A549 (cell line): ENCODE results near the gene SCARB1. TPM values are rescaled to one million over a fixed set of nuclear protein-coding genes. Genes with fewer than 3 reads are reported as not detected.

Experiments
- ATAC-seq, 2 experiments: fragments of 200-7000 bp in 1 of 2; fragments of >200 bp in 1 of 2; cut with Nextera tagmentation in 1 of 2; cut with Tn5 transposase in 1 of 2; 3 replicates each; pipeline versions ENCODE4 v1.8.0 to v1.9.1; 2018 to 2020; ENCODE audit warnings: mild to moderate bottlenecking in 1 of 2, moderate library complexity in 1 of 2
- CTCF ChIA-PET: fragments of 300-600 bp; sonication (Branson Sonifier 250); formaldehyde crosslinking; extraction: SDS; loops from one replicate; lab custom pipeline; 2021; ENCODE audit warnings: antibody characterized with exemption, inconsistent platforms; lab: Yijun Ruan, JAX
- POLR2A ChIA-PET: fragments of 350-600 bp; formaldehyde crosslinking; extraction: SDS; loops from one replicate; lab custom pipeline; 2021; ENCODE audit warnings: antibody characterized with exemption, inconsistent platforms; lab: Yijun Ruan, JAX
- DNase-seq, 2 experiments: peaks; one replicate each; pipeline versions ENCODE4 v3.0.0 to v3.0.0-alpha.2; 2011 to 2016; ENCODE audit warnings: low read depth in 1 of 2, low spot score in 1 of 2
- FAIRE-seq: peaks from 2 replicates; lab custom pipeline; 2011; peaks lifted over from hg19 to GRCh38; lab: Jason Lieb, UNC
- H3K27ac ChIP-seq, 2 experiments: fragments of >200 bp; sonication (Bioruptor Twin); formaldehyde crosslinking; 3 replicates each; pipeline ENCODE4 v1.5.1; 2016 to 2017
- H3K4me1 ChIP-seq: fragments of >200 bp; sonication (Bioruptor Twin); formaldehyde crosslinking; 3 replicates; pipeline ENCODE4 v1.6.1; 2016
- H3K4me2 ChIP-seq: fragments of >200 bp; sonication (Bioruptor Twin); formaldehyde crosslinking; 3 replicates; pipeline ENCODE4 v1.6.1; 2016
- H3K4me3 ChIP-seq: fragments of >200 bp; sonication (Bioruptor Twin); formaldehyde crosslinking; 3 replicates; pipeline ENCODE4 v1.5.1; 2016
- H3K9me3 ChIP-seq: fragments of >200 bp; sonication (Bioruptor Twin); formaldehyde crosslinking; 3 replicates; pipeline ENCODE4 v1.6.1; 2016
- ATOH8 ChIP-seq: fragments of 250-450 bp; sonication (Bioruptor Pico); IDR thresholded peaks from 2 replicates; pipeline ENCODE4 v1.5.0; 2020; ENCODE audit warnings: low read depth, mild to moderate bottlenecking, moderate library complexity
- CHD2 ChIP-seq: fragments of 150-350 bp; IDR thresholded peaks from 2 replicates; pipeline ENCODE4 v1.6.1; 2014; ENCODE audit warnings: low read length; ENCODE audit not compliant: partially characterized antibody
- CHD4 ChIP-seq: fragments of 200-600 bp; sonication (generic); IDR thresholded peaks from 2 replicates; pipeline ENCODE4 v1.6.1; 2016; ENCODE audit warnings: antibody characterized with exemption, mild to moderate bottlenecking, borderline replicate concordance
- E2F6 ChIP-seq: IDR thresholded peaks from 2 replicates; pipeline ENCODE4 v1.6.1; 2012; ENCODE audit warnings: low read depth, borderline replicate concordance
- EHF ChIP-seq: fragments of 250-450 bp; sonication (Bioruptor Pico); IDR thresholded peaks from 2 replicates; pipeline ENCODE4 v1.5.0; 2020; ENCODE audit warnings: mild to moderate bottlenecking
- HES2 ChIP-seq: fragments of >200 bp; sonication (Bioruptor Twin); formaldehyde crosslinking; IDR thresholded peaks from 2 replicates; pipeline ENCODE4 v1.6.1; 2016
- HMGXB4 ChIP-seq: fragments of 250-450 bp; sonication (Bioruptor Pico); IDR thresholded peaks from 2 replicates; pipeline ENCODE4 v1.5.0; 2021; ENCODE audit warnings: mild to moderate bottlenecking, moderate library complexity, borderline replicate concordance
- HOXB5 ChIP-seq: fragments of 250-450 bp; sonication (Bioruptor Pico); IDR thresholded peaks from 2 replicates; pipeline ENCODE4 v1.5.0; 2020; ENCODE audit warnings: mild to moderate bottlenecking, moderate library complexity
- JUN ChIP-seq, 2 experiments: fragments of >200 bp; sonication (Bioruptor Twin); formaldehyde crosslinking; IDR thresholded peaks; 2 replicates in 1 of 2; 3 replicates in 1 of 2; pipeline ENCODE4 v1.6.1; 2016 to 2017
- JUNB ChIP-seq: fragments of >200 bp; sonication (Bioruptor Twin); formaldehyde crosslinking; IDR thresholded peaks from 2 replicates; pipeline ENCODE4 v1.6.1; 2016
- KDM1A ChIP-seq: fragments of 200-600 bp; sonication (generic); IDR thresholded peaks from 2 replicates; pipeline ENCODE4 v1.6.1; 2016; ENCODE audit warnings: low read depth, mild to moderate bottlenecking
- NFE2L2 ChIP-seq: fragments of 150-350 bp; conservative IDR thresholded peaks from 2 replicates; pipeline ENCODE4 v1.6.1; 2014; ENCODE audit warnings: low read length
- NPAS2 ChIP-seq: fragments of 250-450 bp; sonication (Bioruptor Pico); IDR thresholded peaks from 2 replicates; pipeline ENCODE4 v1.8.0; 2022; ENCODE audit warnings: mild to moderate bottlenecking, moderate library complexity, borderline replicate concordance
- PHF8 ChIP-seq: fragments of 200-600 bp; sonication (generic); IDR thresholded peaks from 2 replicates; pipeline ENCODE4 v1.6.1; 2016; ENCODE audit warnings: low read depth, mild to moderate bottlenecking, antibody characterized with exemption, moderate library complexity, borderline replicate concordance
- POLR2A ChIP-seq: IDR thresholded peaks from 2 replicates; pipeline ENCODE4 v1.6.1; 2012; ENCODE audit warnings: mild to moderate bottlenecking, low read length
- RAD21 ChIP-seq, 2 experiments: fragments of >200 bp in 1 of 2; sonication (Bioruptor Twin) in 1 of 2; formaldehyde crosslinking in 1 of 2; IDR thresholded peaks in 1 of 2; conservative IDR thresholded peaks in 1 of 2; 2 replicates in 1 of 2; 3 replicates in 1 of 2; pipeline ENCODE4 v1.6.1; 2012 to 2018; ENCODE audit warnings: inconsistent platforms in 1 of 2
- USF2 ChIP-seq: fragments of 450-650 bp; IDR thresholded peaks from 2 replicates; pipeline ENCODE4 v1.6.1; 2014; ENCODE audit warnings: antibody characterized with exemption
- WGBS: methylation state at CpG from one replicate; pipeline ENCODE4 v1.1.6; 2017; ENCODE audit errors: missing lambda C conversion rate; 5-methylcytosine and 5-hydroxymethylcytosine counted together
- polyA plus RNA-seq, 4 experiments: library from polyadenylated mRNA; depleted of rRNA in 3 of 4; stranded (reverse); fragments of >200 nt; fragmentation: RNase III in 1 of 4; extraction: RNeasy Plus Mini Kit Qiagen cat#74134 plus additional on column Dnase treatment in 1 of 4; gene quantifications; 2 replicates in 3 of 4; 3 replicates in 1 of 4; pipeline ENCODE4 v1.2.3, GENCODE V29; 2011 to 2017

Gene SCARB1
- polyA plus RNA-seq, 2 of the 4 experiments (the other 2 are of a cell fraction) = 81.1 to 154 TPM

GRCh38 chr12:124778411-124778810, 85.3 kb downstream of the SCARB1 start:
- TF ChIP-seq EHF (CRISPR knock-in tag) (no peak), HOXB5 (CRISPR knock-in tag) (no peak), NFE2L2 (no peak), NPAS2 (no peak), USF2 (no peak), E2F6 (no peak), RAD21 (conservative IDR thresholded peaks at IDR 0.05 in 1 of 2, IDR thresholded peaks at IDR 0.05 in 1 of 2) (no peak), JUN (IDR thresholded peaks at IDR 0.05) (no peak), CHD4 (no peak), HMGXB4 (no peak)
- 97% methylated on average over 8 of the region's 12 CpGs for WGBS
- H3K9me3 ChIP-seq = no peaks in the 10 kb centered on the region
- POLR2A ChIA-PET = no interaction called here
- ATAC-seq (no peak), DNase-seq (no peak), FAIRE-seq (no peak)
- H3K27ac ChIP-seq = 0 out of 6 replicates have a peak overlapping the region, but pooled peaks of 1 of the 2 experiments have one; percentile 5
- CTCF ChIA-PET = interaction anchor here (1.4 to 3.9 kb wide), 2 partner anchors 11 to 128 kb away, joined by 3 to 12 read pairs; no protein-coding TSS in a partner anchor
- no peak overlapping the region for H3K4me2 ChIP-seq
- H3K4me3 ChIP-seq = no peak overlapping the region
- peaks cover 29% of the 10 kb centered on the region for H3K4me1 ChIP-seq

GRCh38 chr12:124777399-124778372, 86.0 kb downstream of the SCARB1 start:
- POLR2A ChIA-PET = no interaction called here
- H3K27ac ChIP-seq = 0 out of 6 replicates have a peak overlapping the region, but pooled peaks of 1 of the 2 experiments have one; percentile 5
- no peak overlapping the region for H3K4me3 ChIP-seq
- ATAC-seq = peak in 1 of 2 experiments; percentile 2; a peak in 2 of 6 replicates
- H3K4me1 ChIP-seq = peaks cover 29% of the 10 kb centered on the region
- FAIRE-seq = no peak
- H3K9me3 ChIP-seq = no peaks in the 10 kb centered on the region
- WGBS = 83% methylated on average over 27 of the region's 31 CpGs
- no peak for TF ChIP-seq ATOH8
- TF ChIP-seq HES2 = no peak
- TF ChIP-seq POLR2A = no peak
- TF ChIP-seq CHD2 = no peak
- TF ChIP-seq JUNB = no peak
- TF ChIP-seq PHF8 = no peak
- TF ChIP-seq KDM1A = no peak
- TF ChIP-seq, all 56 proteins: peak for 0
- DNase-seq = no peak
- CTCF ChIA-PET = interaction anchor here (1.4 to 3.9 kb wide), 2 partner anchors 10 to 129 kb away, joined by 3 to 12 read pairs; no protein-coding TSS in a partner anchor
- no peak overlapping the region for H3K4me2 ChIP-seq
